GM12878 (cell line): ENCODE results near the gene UCKL1. TPM values are rescaled to one million over a fixed set of nuclear protein-coding genes. Genes with fewer than 3 reads are reported as not detected.

Experiments
- ATAC-seq: fragments of 200-7000 bp; cut with Tn5 transposase; 3 replicates; pipeline ENCODE4 v1.9.1; 2020; ENCODE audit warnings: mild to moderate bottlenecking, moderate library complexity
- BruUV-seq: library from RNA; stranded (reverse); fragments of 400-500 nt; replicated peaks from 2 replicates; lab custom pipeline; 2021; lab: Mats Ljungman, UMichigan
- CTCF ChIA-PET: fragments of 300-600 bp; sonication (Branson Sonifier 250); formaldehyde crosslinking; extraction: SDS; loops from one replicate; lab custom pipeline; 2021; ENCODE audit warnings: inconsistent platforms; lab: Yijun Ruan, JAX
- POLR2A ChIA-PET: fragments of 350-600 bp; formaldehyde crosslinking; extraction: SDS; loops from one replicate; lab custom pipeline; 2021; ENCODE audit warnings: inconsistent platforms; lab: Charles Lee
- RAD21 ChIA-PET: fragments of 300-600 bp; sonication (Branson Sonifier 250); formaldehyde crosslinking; loops from one replicate; lab custom pipeline; 2023; ENCODE audit warnings: antibody characterized with exemption; ENCODE audit not compliant: unreplicated experiment; lab: Charles Lee
- SMC1A ChIA-PET: fragments of 300-600 bp; sonication (Branson Sonifier 250); formaldehyde crosslinking; loops from one replicate; lab custom pipeline; 2023; ENCODE audit not compliant: unreplicated experiment, uncharacterized antibody; lab: Charles Lee
- DNase-seq: peaks from one replicate; pipeline ENCODE4 v3.0.0-alpha.2; 2011; ENCODE audit warnings: low read depth, low spot score
- FAIRE-seq: peaks from 3 replicates; lab custom pipeline; 2011; peaks lifted over from hg19 to GRCh38; lab: Jason Lieb, UNC
- H2AFZ ChIP-seq: 2 replicates; pipeline ENCODE4 v1.6.0; 2011; ENCODE audit warnings: low read depth, low read length, control low read depth; ENCODE audit not compliant: control insufficient read depth
- H3K27ac ChIP-seq: 2 replicates; pipeline ENCODE4 v1.5.1; 2011; ENCODE audit warnings: control low read depth; ENCODE audit not compliant: control insufficient read depth, insufficient read depth
- H3K27me3 ChIP-seq, 2 experiments: replicated peaks in 1 of 2; 2 replicates each; pipeline versions ENCODE4 v1.6.0 to v1.6.1; 2011; ENCODE audit warnings: low read length in 1 of 2; ENCODE audit not compliant: control insufficient read depth in 2 of 2, insufficient read depth in 2 of 2
- H3K36me3 ChIP-seq, 2 experiments: 2 replicates each; pipeline ENCODE4 v1.5.1; 2011; ENCODE audit warnings: low read length in 1 of 2; ENCODE audit not compliant: control insufficient read depth in 2 of 2, insufficient read depth in 2 of 2
- H3K4me1 ChIP-seq: 2 replicates; pipeline ENCODE4 v1.6.1; 2011; ENCODE audit warnings: mild to moderate bottlenecking, low read length, moderate library complexity, mixed read lengths; ENCODE audit not compliant: control insufficient read depth, insufficient read depth
- H3K4me2 ChIP-seq: 2 replicates; pipeline ENCODE4 v1.6.0; 2011; ENCODE audit warnings: control low read depth; ENCODE audit not compliant: control insufficient read depth, insufficient read depth
- H3K4me3 ChIP-seq: fragments of 200-600 bp; sonication (generic); 2 replicates; pipeline ENCODE4 v1.5.1; 2016
- H3K79me2 ChIP-seq: 2 replicates; pipeline ENCODE4 v1.6.0; 2011; ENCODE audit warnings: low read length; ENCODE audit not compliant: control insufficient read depth, insufficient read depth
- H3K9ac ChIP-seq: 2 replicates; pipeline ENCODE4 v1.8.0; 2011; ENCODE audit warnings: low read length, control low read depth, mixed read lengths; ENCODE audit not compliant: control insufficient read depth, insufficient read depth
- H3K9me3 ChIP-seq: replicated peaks from 3 replicates; pipeline ENCODE4 v1.5.1; 2011; ENCODE audit warnings: mild to moderate bottlenecking, low read length; ENCODE audit not compliant: control insufficient read depth, insufficient read depth
- H4K20me1 ChIP-seq: 2 replicates; pipeline ENCODE4 v1.6.0; 2011; ENCODE audit not compliant: control insufficient read depth, insufficient read depth
- BCL11A ChIP-seq: IDR thresholded peaks from 2 replicates; pipeline ENCODE4 v1.6.1; 2011; ENCODE audit warnings: low read depth, low read length
- CREB1 ChIP-seq: IDR thresholded peaks from 2 replicates; pipeline ENCODE4 v1.6.1; 2012; ENCODE audit warnings: low read depth, mild to moderate bottlenecking, inconsistent platforms
- EGR1 ChIP-seq, 2 experiments: IDR thresholded peaks; 1 replicate in 1 of 2; 2 replicates in 1 of 2; pipeline ENCODE4 v1.6.1; 2011 to 2012; ENCODE audit warnings: low read depth in 2 of 2, low read length in 2 of 2, borderline replicate concordance in 1 of 2, mild to moderate bottlenecking in 1 of 2, moderate library complexity in 1 of 2
- FOXK2 ChIP-seq: fragments of 450-650 bp; IDR thresholded peaks from 2 replicates; pipeline ENCODE4 v1.6.1; 2017; ENCODE audit warnings: mild to moderate bottlenecking, moderate library complexity
- MEF2B ChIP-seq: fragments of 450-650 bp; IDR thresholded peaks from 2 replicates; pipeline ENCODE4 v1.6.1; 2018; ENCODE audit warnings: mild to moderate bottlenecking, moderate library complexity; ENCODE audit not compliant: partially characterized antibody, poor library complexity, severe bottlenecking
- RAD21 ChIP-seq: IDR thresholded peaks from 2 replicates; pipeline ENCODE4 v1.6.1; 2011; ENCODE audit warnings: mild to moderate bottlenecking, low read depth, low read length, moderate library complexity; ENCODE audit not compliant: insufficient read depth
- SMC3 ChIP-seq: IDR thresholded peaks from 2 replicates; pipeline ENCODE4 v1.6.1; 2011; ENCODE audit warnings: low read length, improper control_type of control experiment, borderline replicate concordance
- STAT1 ChIP-seq: fragments of 450-650 bp; conservative IDR thresholded peaks from 2 replicates; pipeline ENCODE4 v1.6.1; 2014; ENCODE audit warnings: antibody characterized with exemption, mild to moderate bottlenecking
- TCF7 ChIP-seq: IDR thresholded peaks from 2 replicates; pipeline ENCODE4 v1.6.1; 2014; ENCODE audit warnings: antibody characterized with exemption, borderline replicate concordance
- ZSCAN29 ChIP-seq: fragments of 450-650 bp; IDR thresholded peaks from 2 replicates; pipeline ENCODE4 v1.6.1; 2017; ENCODE audit warnings: mild to moderate bottlenecking, moderate library complexity
- WGBS: methylation state at CpG from one replicate; pipeline ENCODE4 v1.1.6; 2016; ENCODE audit warnings: low lambda C conversion rate; ENCODE audit not compliant: insufficient replicate concordance, insufficient coverage; ENCODE audit errors: missing lambda C conversion rate; 5-methylcytosine and 5-hydroxymethylcytosine counted together
- in situ Hi-C: fragments of 300-500 bp; cut with MboI; formaldehyde crosslinking; loops from 9 replicates; pipeline ENCODE4 v1.14.3; 2018; ENCODE audit warnings: mixed read lengths
- intact Hi-C: fragments of 100-400 bp; cut with micrococcal nuclease; formaldehyde crosslinking; loops from one replicate; pipeline ENCODE4 v1.14.2; 2022; ENCODE audit not compliant: unreplicated experiment
- polyA plus RNA-seq, 11 experiments: library from polyadenylated mRNA; depleted of rRNA in 4 of 11; unstranded in 6 of 11; stranded (reverse) in 5 of 11; fragments of >200 nt; fragmentation: Nextera tagmentation in 4 of 11; fragmentation: Illumina TruSeq in 1 of 11; extraction: Ambion mirVana in 4 of 11; extraction: Trizol in 1 of 11; gene quantifications; 1 replicate in 1 of 11; 2 replicates in 10 of 11; pipeline versions ENCODE4 v1.2.1 to v1.2.3, GENCODE V29; 2011 to 2016; ENCODE audit warnings: inconsistent platforms in 2 of 11, missing spikeins in 2 of 11, low read depth in 1 of 11
- total RNA-seq, 4 experiments: library from RNA; depleted of rRNA in 3 of 4; stranded (reverse); fragments of >200 nt in 3 of 4; fragmentation: Illumina TruSeq in 1 of 4; extraction: Trizol in 1 of 4; gene quantifications; 2 replicates each; pipeline versions ENCODE4 v1.2.1 to v1.2.3, GENCODE V29; 2013 to 2021
- TF ChIP-seq, protein P1 (sequence below), 3 experiments: IDR thresholded peaks in 2 of 3; conservative IDR thresholded peaks in 1 of 3; 2 replicates each; pipeline ENCODE4 v1.5.1; 2011; ENCODE audit warnings: low read depth in 3 of 3, low read length in 3 of 3, mild to moderate bottlenecking in 3 of 3, control low read depth in 2 of 3, moderate library complexity in 2 of 3, inconsistent platforms in 1 of 3, mixed read lengths in 1 of 3; ENCODE audit not compliant: control insufficient read depth in 2 of 3, insufficient read depth in 1 of 3; ENCODE audit errors: extremely low read depth in 1 of 3
- TF ChIP-seq, protein P2 (sequence below): fragments of 150-350 bp; IDR thresholded peaks from 2 replicates; pipeline ENCODE4 v1.6.1; 2014; ENCODE audit warnings: mild to moderate bottlenecking, low read depth, low read length

The UCKL1 gene
- total and polyA plus RNA-seq, 10 of the 15 experiments (the other 5 are each of a cell fraction or from before 2014, with no cell fraction given), result 2.4 to 36.3 (median 24.8) TPM

DNA sequence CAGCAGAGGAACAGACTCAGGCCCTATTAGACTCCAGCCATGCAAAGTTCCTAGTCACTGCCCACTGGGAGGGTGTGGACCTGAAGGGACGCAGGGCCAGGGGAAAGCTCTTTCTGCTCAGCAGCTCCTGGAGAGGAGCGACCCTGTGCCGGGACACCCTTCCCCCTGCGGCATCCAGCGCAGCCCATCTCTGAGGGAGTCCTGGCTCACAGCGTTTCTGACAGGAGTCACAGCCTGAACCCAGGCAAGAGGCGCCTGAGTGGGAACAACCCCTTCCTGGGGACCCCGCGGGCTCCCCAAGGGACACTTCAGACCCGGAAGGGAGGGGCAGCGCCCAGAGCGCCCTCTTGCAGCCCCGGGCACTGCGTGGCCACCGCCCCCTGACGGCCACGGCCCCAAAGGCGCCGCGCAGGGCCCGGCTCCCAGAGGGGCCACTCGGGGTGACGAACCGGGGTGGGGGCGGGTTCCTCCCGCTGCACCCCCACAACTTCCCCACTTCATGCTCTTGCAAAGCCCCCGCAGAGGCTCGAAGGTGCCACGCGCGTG is 862 bp downstream of the UCKL1 start:
- Histone ChIP-seq H4K20me1 (peaks cover 3% of the 10 kb centered on the region; the same call in 1 of the 2 replicates), H3K79me2 (peaks cover 38% of the 10 kb centered on the region)
- TSS peak; percentile 30 for BruUV-seq
- TF ChIP-seq EGR1 (IDR thresholded peaks at IDR 0.05; ENCODE audit: borderline replicate concordance in 1 of 2, low read depth in 2 of 2, low read length in 2 of 2) (0 out of 3 replicates have a peak, but pooled peaks of 1 of the 2 experiments have one; percentile 24), CREB1 (0 out of 2 replicates have a peak, but pooled peaks have one; percentile 27), ZSCAN29 (no peak), SMC3 (peak; percentile 10; the same call in 1 of the 2 replicates), RAD21 (peak; percentile 33; the same call in 1 of the 2 replicates), FOXK2 (no peak), BCL11A (no peak), STAT1 (no peak), MEF2B (peak; percentile 76), TCF7 (no peak)
- TF ChIP-seq, protein P1, sequence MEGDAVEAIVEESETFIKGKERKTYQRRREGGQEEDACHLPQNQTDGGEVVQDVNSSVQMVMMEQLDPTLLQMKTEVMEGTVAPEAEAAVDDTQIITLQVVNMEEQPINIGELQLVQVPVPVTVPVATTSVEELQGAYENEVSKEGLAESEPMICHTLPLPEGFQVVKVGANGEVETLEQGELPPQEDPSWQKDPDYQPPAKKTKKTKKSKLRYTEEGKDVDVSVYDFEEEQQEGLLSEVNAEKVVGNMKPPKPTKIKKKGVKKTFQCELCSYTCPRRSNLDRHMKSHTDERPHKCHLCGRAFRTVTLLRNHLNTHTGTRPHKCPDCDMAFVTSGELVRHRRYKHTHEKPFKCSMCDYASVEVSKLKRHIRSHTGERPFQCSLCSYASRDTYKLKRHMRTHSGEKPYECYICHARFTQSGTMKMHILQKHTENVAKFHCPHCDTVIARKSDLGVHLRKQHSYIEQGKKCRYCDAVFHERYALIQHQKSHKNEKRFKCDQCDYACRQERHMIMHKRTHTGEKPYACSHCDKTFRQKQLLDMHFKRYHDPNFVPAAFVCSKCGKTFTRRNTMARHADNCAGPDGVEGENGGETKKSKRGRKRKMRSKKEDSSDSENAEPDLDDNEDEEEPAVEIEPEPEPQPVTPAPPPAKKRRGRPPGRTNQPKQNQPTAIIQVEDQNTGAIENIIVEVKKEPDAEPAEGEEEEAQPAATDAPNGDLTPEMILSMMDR (IDR thresholded peaks at IDR 0.05 in 2 of 3, conservative IDR thresholded peaks at IDR 0.05 in 1 of 3; ENCODE audit: control insufficient read depth in 2 of 3, extremely low read depth in 1 of 3, insufficient read depth in 1 of 3, low read depth in 3 of 3, low read length in 3 of 3), result peak; percentile 32 to 59 (median 54)
- TF ChIP-seq, protein P2, sequence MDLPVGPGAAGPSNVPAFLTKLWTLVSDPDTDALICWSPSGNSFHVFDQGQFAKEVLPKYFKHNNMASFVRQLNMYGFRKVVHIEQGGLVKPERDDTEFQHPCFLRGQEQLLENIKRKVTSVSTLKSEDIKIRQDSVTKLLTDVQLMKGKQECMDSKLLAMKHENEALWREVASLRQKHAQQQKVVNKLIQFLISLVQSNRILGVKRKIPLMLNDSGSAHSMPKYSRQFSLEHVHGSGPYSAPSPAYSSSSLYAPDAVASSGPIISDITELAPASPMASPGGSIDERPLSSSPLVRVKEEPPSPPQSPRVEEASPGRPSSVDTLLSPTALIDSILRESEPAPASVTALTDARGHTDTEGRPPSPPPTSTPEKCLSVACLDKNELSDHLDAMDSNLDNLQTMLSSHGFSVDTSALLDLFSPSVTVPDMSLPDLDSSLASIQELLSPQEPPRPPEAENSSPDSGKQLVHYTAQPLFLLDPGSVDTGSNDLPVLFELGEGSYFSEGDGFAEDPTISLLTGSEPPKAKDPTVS, result no peak
- TF ChIP-seq, all 136 proteins: peak for 6
- Histone ChIP-seq H3K9me3 (no peaks in the 10 kb centered on the region), H3K4me2 (peak overlapping the region; percentile 78), H2AFZ (no peak overlapping the region; the same call in 1 of the 2 replicates), H3K27ac (peak overlapping the region; percentile 83), H3K27me3 (no peaks in the 10 kb centered on the region), H3K4me1 (peaks cover 10% of the 10 kb centered on the region), H3K9ac (peak overlapping the region; percentile 90), H3K36me3 (no peaks in the 10 kb centered on the region; a peak in 2 of 4 replicates), H3K4me3 (peak overlapping the region; percentile 81)
- in situ Hi-C loops (no loop called here), intact Hi-C loops (loop anchor here (5.0 kb wide), 1 partner anchor 102 kb away; no protein-coding TSS in a partner anchor)
- WGBS, result under 1% methylated on average over 29 of the region's 31 CpGs
- ATAC-seq, result peak; percentile 45
- no peak for DNase-seq
- FAIRE-seq, result no peak
- SMC1A ChIA-PET, result interaction anchor here (0.7 to 2.7 kb wide), 3 partner anchors 18 to 246 kb away, joined by 3 to 7 read pairs (median 3); no protein-coding TSS in a partner anchor
- RAD21 ChIA-PET, result interaction anchor here (2.2 kb wide), 1 partner anchor 84 kb away, joined by 10 read pairs; no protein-coding TSS in a partner anchor
- CTCF ChIA-PET, result interaction anchor here (1.2 to 1.9 kb wide), 2 partner anchors 18 to 248 kb away, joined by 4 to 7 read pairs; partner anchors contain the start of genes ARFRP1 and ZGPAT
- POLR2A ChIA-PET, result interaction anchor here (1.1 to 1.2 kb wide), 2 partner anchors 297 to 314 kb away, joined by 3 read pairs; partner anchors contain the start of gene RTEL1
